ENCODE data around the gene MESP1. TPM values are rescaled to one million over a fixed set of nuclear protein-coding genes. Genes with fewer than 3 reads are reported as not detected.

The MESP1 gene
- total RNA-seq, 1 experiment from 2014 or later = 6.4 TPM

DNA sequence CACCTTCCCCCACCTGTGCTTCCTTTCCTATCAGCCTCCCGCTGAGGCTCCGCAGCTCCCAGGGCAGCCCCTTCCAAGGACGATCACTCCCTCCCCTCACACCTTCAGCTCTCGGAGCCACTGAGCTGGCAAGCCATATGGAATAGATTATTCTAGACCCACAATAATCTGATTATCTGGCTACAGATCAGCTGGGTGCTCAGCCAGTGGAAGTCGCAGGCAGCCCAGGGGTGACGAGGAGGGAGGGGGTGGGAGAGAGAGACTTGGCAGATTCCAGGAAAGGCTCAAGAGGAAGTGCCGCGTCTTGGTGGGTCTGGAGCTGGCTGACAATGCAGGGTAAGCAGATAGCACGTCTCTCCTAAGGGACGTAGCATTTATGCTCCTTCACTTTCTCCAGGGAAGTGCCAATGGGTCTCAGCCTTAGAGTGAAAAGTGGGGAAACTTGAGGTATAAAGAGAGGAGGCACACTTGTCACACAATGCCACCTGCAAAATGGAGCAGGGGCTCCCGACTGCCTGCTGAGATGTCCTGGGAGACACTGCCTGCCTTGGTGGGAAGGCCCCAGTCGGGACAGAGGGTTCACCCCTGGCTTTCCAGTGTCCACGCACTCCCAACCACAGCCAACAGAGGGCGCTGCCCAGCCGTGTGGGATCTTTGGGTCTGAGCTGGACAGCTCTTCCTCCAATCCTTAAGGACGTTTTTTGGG, 9.4 kb upstream of the MESP1 start:
- H3K27me3 ChIP-seq (ENCODE audit: control insufficient read depth, insufficient read depth, low read length) = no peaks in the 10 kb centered on the region
- ChIA-PET POLR2A (interaction anchor here (0.7 kb wide), 1 partner anchor 133 kb away, joined by 8 read pairs; the partner anchor contains the start of gene AP3S2), CTCF (interaction anchor here (0.5 to 2.5 kb wide), 10 partner anchors 13 to 128 kb away, joined by 3 to 40 read pairs (median 5); partner anchors contain the start of gene MESP2)
- BruUV-seq (replicated peaks) = no TSS peak
- no peak overlapping the region for H3K27ac ChIP-seq (ENCODE audit: low read length)
- no peaks in the 10 kb centered on the region for H3K36me3 ChIP-seq (ENCODE audit: control insufficient read depth, insufficient read depth, low read length)
- intact Hi-C loops (cut with micrococcal nuclease; ENCODE audit: unreplicated experiment) = loop anchor here (2.0 kb wide), 1 partner anchor 114 kb away; no protein-coding TSS in a partner anchor
- H3K4me3 ChIP-seq (ENCODE audit: low read depth in 2 of 2, low read length in 2 of 2) = no peak overlapping the region
- TF ChIP-seq TCF7L2 (IDR thresholded peaks at IDR 0.05; ENCODE audit: low read depth, low read length) = no peak
- TF ChIP-seq, protein P1, sequence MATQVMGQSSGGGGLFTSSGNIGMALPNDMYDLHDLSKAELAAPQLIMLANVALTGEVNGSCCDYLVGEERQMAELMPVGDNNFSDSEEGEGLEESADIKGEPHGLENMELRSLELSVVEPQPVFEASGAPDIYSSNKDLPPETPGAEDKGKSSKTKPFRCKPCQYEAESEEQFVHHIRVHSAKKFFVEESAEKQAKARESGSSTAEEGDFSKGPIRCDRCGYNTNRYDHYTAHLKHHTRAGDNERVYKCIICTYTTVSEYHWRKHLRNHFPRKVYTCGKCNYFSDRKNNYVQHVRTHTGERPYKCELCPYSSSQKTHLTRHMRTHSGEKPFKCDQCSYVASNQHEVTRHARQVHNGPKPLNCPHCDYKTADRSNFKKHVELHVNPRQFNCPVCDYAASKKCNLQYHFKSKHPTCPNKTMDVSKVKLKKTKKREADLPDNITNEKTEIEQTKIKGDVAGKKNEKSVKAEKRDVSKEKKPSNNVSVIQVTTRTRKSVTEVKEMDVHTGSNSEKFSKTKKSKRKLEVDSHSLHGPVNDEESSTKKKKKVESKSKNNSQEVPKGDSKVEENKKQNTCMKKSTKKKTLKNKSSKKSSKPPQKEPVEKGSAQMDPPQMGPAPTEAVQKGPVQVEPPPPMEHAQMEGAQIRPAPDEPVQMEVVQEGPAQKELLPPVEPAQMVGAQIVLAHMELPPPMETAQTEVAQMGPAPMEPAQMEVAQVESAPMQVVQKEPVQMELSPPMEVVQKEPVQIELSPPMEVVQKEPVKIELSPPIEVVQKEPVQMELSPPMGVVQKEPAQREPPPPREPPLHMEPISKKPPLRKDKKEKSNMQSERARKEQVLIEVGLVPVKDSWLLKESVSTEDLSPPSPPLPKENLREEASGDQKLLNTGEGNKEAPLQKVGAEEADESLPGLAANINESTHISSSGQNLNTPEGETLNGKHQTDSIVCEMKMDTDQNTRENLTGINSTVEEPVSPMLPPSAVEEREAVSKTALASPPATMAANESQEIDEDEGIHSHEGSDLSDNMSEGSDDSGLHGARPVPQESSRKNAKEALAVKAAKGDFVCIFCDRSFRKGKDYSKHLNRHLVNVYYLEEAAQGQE (IDR thresholded peaks at IDR 0.05; ENCODE audit: insufficient read depth in 1 of 2, low read depth in 2 of 2, low read length in 1 of 2) = peak; percentile 78 to 87
- TF ChIP-seq, protein P2, sequence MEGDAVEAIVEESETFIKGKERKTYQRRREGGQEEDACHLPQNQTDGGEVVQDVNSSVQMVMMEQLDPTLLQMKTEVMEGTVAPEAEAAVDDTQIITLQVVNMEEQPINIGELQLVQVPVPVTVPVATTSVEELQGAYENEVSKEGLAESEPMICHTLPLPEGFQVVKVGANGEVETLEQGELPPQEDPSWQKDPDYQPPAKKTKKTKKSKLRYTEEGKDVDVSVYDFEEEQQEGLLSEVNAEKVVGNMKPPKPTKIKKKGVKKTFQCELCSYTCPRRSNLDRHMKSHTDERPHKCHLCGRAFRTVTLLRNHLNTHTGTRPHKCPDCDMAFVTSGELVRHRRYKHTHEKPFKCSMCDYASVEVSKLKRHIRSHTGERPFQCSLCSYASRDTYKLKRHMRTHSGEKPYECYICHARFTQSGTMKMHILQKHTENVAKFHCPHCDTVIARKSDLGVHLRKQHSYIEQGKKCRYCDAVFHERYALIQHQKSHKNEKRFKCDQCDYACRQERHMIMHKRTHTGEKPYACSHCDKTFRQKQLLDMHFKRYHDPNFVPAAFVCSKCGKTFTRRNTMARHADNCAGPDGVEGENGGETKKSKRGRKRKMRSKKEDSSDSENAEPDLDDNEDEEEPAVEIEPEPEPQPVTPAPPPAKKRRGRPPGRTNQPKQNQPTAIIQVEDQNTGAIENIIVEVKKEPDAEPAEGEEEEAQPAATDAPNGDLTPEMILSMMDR (IDR thresholded peaks at IDR 0.05) = peak; percentile 99
- no peak for TF ChIP-seq SIN3A (IDR thresholded peaks at IDR 0.05; ENCODE audit: borderline replicate concordance, insufficient read depth, low read depth, low read length)
- DNase-seq (ENCODE audit: low read depth, low spot score) = peak; percentile 54
- peaks cover 10% of the 10 kb centered on the region; the same call in 1 of the 2 replicates for H3K4me1 ChIP-seq (ENCODE audit: control insufficient read depth, insufficient read depth, low read length)
- in situ Hi-C loops (cut with HindIII; ENCODE audit: low pct_unique_long_range_greater_than_20kb, low sequenced_read_pairs) = no loop called here
- ATAC-seq = peak; percentile 94
- H3K9me3 ChIP-seq (ENCODE audit: control insufficient read depth, insufficient read depth, low read depth, low read length) = no peaks in the 10 kb centered on the region

DNA sequence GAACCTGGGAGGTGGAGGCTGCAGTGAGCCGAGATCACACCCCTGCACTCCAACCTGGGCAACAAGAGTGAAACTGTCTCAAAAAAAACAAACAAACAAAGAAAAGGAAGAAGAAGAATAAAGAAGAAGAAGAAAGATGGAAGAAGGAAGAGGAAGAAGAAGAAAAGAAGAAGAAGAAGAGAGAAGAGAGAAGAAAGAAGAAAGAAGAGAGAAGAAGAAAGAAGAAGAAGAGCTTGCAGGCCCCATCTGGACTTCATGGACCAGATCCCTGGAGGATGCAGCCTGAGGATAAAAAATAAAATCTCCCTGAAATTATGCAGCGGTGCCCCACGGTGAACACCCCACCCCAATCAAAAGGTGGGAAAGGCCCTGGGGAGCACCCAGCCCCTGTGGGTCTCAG, 8.8 kb upstream of the MESP1 start:
- no peak for TF ChIP-seq POLR2AphosphoS5 (IDR thresholded peaks at IDR 0.05; ENCODE audit: low read depth, low read length)
- TF ChIP-seq, protein P1 (IDR thresholded peaks at IDR 0.05; ENCODE audit: insufficient read depth in 1 of 2, low read depth in 2 of 2, low read length in 1 of 2) = no peak
- TF ChIP-seq, protein P2 (IDR thresholded peaks at IDR 0.05) = no peak
- TF ChIP-seq TCF7L2 (IDR thresholded peaks at IDR 0.05; ENCODE audit: low read depth, low read length) = no peak
- TF ChIP-seq SIN3A (IDR thresholded peaks at IDR 0.05; ENCODE audit: borderline replicate concordance, insufficient read depth, low read depth, low read length) = no peak
- BruUV-seq (replicated peaks) = no TSS peak
- H3K4me3 ChIP-seq (ENCODE audit: low read depth in 2 of 2, low read length in 2 of 2) = no peak overlapping the region
- no peak for DNase-seq (ENCODE audit: low read depth, low spot score)
- H3K27ac ChIP-seq (ENCODE audit: low read length) = no peak overlapping the region
- CTCF ChIA-PET = interaction anchor here (0.5 to 2.3 kb wide), 3 partner anchors 13 to 128 kb away, joined by 3 to 16 read pairs (median 4); no protein-coding TSS in a partner anchor
- intact Hi-C loops (cut with micrococcal nuclease; ENCODE audit: unreplicated experiment) = loop anchor here (2.0 kb wide), 1 partner anchor 115 kb away; no protein-coding TSS in a partner anchor
- POLR2A ChIA-PET = interaction anchor here (0.7 kb wide), 1 partner anchor 134 kb away, joined by 8 read pairs; the partner anchor contains the start of gene AP3S2
- H3K27me3 ChIP-seq (ENCODE audit: control insufficient read depth, insufficient read depth, low read length) = no peaks in the 10 kb centered on the region
- no peaks in the 10 kb centered on the region for H3K9me3 ChIP-seq (ENCODE audit: control insufficient read depth, insufficient read depth, low read depth, low read length)
- H3K4me1 ChIP-seq (ENCODE audit: control insufficient read depth, insufficient read depth, low read length) = peaks cover 16% of the 10 kb centered on the region
- no peak for ATAC-seq
- in situ Hi-C loops (cut with HindIII; ENCODE audit: low pct_unique_long_range_greater_than_20kb, low sequenced_read_pairs) = loop anchor here (10.0 kb wide), 1 partner anchor 115 kb away; no protein-coding TSS in a partner anchor
- H3K36me3 ChIP-seq (ENCODE audit: control insufficient read depth, insufficient read depth, low read length) = no peaks in the 10 kb centered on the region
